GM10248 (cell line): ENCODE results near the gene RAC3.

Experiments used
- CTCF ChIA-PET: fragments of 300-600 bp; sonication (Branson Sonifier 250); formaldehyde crosslinking; extraction: SDS; loops from one replicate; lab custom pipeline; 2021; ENCODE audit warnings: antibody characterized with exemption; lab: Yijun Ruan, JAX
- POLR2A ChIA-PET: fragments of 350-650 bp; sonication (Branson Sonifier 250); formaldehyde crosslinking; extraction: SDS; loops from one replicate; lab custom pipeline; 2020; ENCODE audit warnings: antibody characterized with exemption; lab: Yijun Ruan, JAX
- DNase-seq: peaks from one replicate; pipeline ENCODE4 v3.0.0; 2012; ENCODE audit errors: extremely low spot score
- CTCF ChIP-seq: IDR thresholded peaks from 2 replicates; pipeline ENCODE4 v1.5.1; 2012; ENCODE audit warnings: mild to moderate bottlenecking, low read depth; ENCODE audit errors: extremely low read depth, missing control alignments, control extremely low read depth

The RAC3 gene

DNA sequence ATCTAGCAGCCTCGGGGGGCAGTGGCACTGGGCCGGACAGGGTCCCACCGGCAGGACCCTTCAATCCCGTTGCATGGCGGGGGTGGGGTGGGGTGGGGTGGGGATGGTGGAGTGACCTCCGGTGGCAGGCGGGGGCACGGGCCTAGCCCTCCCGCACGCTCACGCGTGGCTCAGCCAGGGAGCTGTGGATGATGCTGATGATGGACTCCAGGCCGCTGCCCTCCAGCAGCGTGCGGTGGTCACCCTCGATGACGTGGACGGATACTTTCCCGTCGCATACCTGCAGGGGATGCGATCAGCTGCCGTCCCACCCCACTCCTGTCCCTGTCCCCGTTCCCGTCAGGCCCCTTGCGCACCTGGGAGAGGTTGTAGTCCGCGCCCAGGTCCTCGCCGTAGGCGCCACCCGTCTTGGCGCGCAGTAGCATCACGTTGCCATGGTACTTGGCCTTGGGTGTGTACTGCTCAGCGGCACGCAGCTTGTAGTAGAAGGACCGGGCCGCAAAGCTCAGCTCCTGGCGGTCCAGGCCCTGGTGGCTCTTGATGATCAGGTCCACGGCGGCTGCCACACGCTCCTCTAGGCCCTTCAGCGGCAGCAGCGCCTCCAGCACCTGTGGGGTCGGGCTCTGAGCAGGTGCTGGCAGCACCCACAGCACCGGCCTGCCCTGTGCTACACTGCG, 47.7 kb downstream of the RAC3 start:
- TF ChIP-seq CTCF: no peak
- CTCF ChIA-PET: no interaction called here
- POLR2A ChIA-PET: no interaction called here
- DNase-seq: no peak

DNA sequence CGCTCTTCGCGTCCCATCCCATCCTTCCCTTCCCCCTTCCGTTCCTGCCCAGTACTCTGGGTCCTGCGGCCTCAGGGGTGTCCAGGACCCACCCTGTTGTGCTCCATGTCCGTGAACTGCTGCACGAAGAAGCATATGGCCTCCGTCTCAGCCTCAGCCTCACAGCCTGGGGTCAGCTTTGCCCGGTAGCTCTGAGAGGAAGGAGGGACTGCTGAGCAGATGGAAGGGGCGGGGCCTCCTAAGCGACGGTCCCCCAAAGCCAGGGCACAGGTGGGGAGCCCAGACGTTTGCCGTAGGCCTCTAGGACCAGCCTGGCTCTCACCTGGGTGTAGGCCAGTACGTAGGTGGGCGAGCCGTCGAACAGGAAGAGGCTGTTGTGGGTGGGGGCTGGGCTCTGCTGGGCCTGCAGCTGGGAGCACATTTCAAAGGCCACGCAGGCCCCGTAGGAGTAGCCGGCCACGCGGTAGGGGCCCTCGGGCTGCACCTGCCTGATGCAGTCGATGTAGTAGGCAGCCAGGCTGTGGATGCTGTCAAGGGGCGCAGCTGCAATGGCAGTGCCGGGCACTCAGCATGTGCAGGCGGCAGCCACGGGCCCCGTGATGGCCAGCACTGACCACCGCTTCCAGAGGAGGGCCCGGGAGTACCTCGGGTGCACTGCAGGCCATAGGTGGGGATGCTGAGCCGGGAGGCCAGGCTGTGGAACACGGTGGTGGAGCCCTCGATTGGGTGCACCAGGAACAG, 48.7 kb downstream of the RAC3 start:
- DNase-seq: no peak
- no peak for TF ChIP-seq CTCF
- CTCF ChIA-PET: interaction anchor here (1.4 kb wide), 1 partner anchor 18 kb away, joined by 4 read pairs; the partner anchor contains the start of gene FASN

DNA sequence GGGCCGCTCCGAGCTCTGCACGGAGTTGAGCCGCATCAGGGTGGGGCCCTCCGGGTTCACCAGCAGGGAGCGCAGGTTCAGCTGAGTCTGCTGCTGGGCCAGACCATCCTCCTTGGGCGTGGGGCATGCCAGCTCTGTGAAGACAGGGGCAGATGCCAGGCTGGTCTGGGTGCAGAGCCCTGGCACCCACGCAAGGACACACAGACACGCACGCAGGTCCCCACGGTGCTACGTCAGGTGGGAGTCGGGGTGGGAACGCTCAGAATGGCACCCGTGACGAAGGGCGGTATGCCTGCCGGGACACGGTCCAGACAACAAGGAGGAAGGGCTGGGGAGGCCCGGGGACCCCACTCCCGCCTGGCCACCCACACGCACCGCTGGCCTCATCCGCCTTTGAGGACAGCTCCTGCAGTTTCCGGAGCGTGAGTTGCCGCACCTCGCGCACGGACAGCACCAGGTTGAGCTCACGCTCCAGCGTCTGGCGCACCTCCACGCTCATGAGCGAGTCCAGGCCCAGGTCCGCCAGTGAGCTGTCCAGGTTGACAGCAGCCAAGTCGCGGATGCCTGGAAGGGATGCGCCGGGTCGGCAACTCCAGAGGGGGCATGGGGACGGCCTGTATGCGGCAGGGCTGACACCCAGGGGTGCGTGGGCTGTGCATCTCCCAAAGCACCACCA, 49.4 kb downstream of the RAC3 start:
- no peak for TF ChIP-seq CTCF
- ChIA-PET POLR2A (interaction anchor here (0.9 kb wide), 1 partner anchor 15 kb away, joined by 3 read pairs; no protein-coding TSS in a partner anchor), CTCF (interaction anchor here (1.4 kb wide), 1 partner anchor 17 kb away, joined by 4 read pairs; the partner anchor contains the start of gene FASN)
- no peak for DNase-seq

More for the DNA sequence above, 48.7 kb downstream of the RAC3 start:
- POLR2A ChIA-PET: interaction anchor here (0.9 kb wide), 1 partner anchor 16 kb away, joined by 3 read pairs; no protein-coding TSS in a partner anchor

DNA sequence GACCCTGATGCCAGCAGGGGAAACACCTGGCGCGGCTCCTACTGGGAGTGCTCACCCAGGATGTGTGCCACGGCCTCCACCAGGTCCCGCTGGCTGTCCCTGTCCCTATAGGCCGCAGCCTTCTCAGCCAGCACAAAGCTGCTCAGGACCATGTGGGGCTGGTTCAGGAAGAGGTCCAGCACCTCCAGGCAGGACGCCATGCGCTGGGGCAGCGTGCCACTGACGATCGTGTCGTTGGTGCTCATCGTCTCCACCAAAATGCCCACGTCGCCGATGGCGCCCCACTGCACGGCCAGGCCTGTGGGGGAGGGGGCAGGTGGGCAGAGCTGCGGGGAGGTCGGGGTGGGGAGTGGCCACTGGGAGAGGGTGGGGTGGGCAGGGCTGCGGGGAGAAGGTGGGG, 50.1 kb downstream of the RAC3 start:
- no peak for DNase-seq
- CTCF ChIA-PET: interaction anchor here (1.4 kb wide), 1 partner anchor 17 kb away, joined by 4 read pairs; the partner anchor contains the start of gene FASN
- POLR2A ChIA-PET: no interaction called here
- no peak for TF ChIP-seq CTCF

GRCh38 chr17:82081966-82082365, 50.5 kb downstream of the RAC3 start:
- POLR2A ChIA-PET: no interaction called here
- CTCF ChIA-PET: no interaction called here
- TF ChIP-seq CTCF: no peak
- no peak for DNase-seq

DNA sequence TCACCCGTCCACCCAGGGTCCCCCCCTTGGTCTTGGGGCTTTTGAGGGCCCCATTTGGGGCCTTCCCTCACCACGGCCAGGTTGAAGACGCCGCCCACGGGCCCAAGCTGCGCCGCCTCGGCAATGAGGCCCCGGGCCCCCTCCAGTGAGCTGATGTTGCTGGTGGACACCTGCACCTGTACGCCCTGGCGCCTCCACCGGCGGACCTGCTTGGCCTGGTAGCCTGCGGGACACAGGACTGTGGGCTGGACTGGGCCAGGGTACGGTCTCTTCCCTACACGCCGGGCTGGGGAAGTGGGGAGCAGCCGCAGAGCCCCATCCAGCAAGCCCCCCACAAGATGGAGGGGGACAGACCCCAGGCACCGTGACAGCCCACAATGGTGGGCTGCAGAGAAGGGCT, 51.0 kb downstream of the RAC3 start:
- CTCF ChIA-PET: no interaction called here
- no peak for DNase-seq
- POLR2A ChIA-PET: no interaction called here
- TF ChIP-seq CTCF: no peak
